ENCODE measurements around the gene DIS3L. TPM values are rescaled to one million over a fixed set of nuclear protein-coding genes. Genes with fewer than 3 reads are reported as not detected.

DIS3L gene
- total and polyA plus RNA-seq, 2 of the 13 experiments (the other 11 are each of a cell fraction or from before 2014, with no cell fraction given), result 21.0 to 50.5 TPM

DNA sequence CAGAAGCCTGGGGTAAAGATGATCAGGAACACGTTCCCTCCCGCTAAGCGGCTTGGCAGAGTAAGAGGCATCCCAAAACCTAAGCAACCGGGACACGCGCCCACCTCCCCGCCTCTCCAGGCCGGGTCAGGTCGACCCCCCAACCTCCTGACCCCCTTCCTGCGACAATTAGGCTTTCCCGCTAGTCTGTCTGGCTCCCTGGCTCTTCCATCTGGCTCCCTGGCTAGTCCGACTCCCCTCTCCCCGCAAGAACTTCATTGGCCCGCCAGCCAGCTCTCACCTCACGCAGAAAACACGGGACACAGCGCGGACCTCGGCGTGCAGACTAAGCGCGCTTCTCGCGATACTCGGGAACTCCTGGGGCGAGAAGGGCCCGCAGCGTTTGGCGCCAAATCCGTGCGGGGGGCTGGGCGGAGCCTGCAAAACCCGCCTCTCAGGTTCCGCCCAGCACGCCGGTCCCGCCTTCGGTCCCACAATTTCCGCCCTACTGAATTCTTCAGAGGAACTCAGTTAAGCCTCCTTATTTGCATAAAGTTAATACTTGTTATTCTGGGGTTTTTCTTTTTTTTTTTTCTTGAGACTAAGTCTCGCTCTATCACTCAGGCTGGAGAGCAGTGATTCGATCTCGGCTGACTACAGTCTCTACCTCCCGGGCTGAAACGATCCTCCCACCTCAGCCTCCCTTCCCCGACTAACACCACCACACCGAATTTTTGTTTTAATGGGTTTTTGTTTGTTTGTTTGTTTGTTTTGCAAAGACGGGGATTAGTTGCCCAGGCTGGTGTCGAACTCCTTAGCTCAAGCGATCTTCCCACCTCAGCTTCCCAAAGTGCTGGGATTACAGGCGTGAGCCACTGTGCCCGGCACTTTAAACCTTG lies 63.2 kb downstream of the DIS3L start, which contains the start of gene TIPIN (continued):
- TF ChIP-seq, protein P1, sequence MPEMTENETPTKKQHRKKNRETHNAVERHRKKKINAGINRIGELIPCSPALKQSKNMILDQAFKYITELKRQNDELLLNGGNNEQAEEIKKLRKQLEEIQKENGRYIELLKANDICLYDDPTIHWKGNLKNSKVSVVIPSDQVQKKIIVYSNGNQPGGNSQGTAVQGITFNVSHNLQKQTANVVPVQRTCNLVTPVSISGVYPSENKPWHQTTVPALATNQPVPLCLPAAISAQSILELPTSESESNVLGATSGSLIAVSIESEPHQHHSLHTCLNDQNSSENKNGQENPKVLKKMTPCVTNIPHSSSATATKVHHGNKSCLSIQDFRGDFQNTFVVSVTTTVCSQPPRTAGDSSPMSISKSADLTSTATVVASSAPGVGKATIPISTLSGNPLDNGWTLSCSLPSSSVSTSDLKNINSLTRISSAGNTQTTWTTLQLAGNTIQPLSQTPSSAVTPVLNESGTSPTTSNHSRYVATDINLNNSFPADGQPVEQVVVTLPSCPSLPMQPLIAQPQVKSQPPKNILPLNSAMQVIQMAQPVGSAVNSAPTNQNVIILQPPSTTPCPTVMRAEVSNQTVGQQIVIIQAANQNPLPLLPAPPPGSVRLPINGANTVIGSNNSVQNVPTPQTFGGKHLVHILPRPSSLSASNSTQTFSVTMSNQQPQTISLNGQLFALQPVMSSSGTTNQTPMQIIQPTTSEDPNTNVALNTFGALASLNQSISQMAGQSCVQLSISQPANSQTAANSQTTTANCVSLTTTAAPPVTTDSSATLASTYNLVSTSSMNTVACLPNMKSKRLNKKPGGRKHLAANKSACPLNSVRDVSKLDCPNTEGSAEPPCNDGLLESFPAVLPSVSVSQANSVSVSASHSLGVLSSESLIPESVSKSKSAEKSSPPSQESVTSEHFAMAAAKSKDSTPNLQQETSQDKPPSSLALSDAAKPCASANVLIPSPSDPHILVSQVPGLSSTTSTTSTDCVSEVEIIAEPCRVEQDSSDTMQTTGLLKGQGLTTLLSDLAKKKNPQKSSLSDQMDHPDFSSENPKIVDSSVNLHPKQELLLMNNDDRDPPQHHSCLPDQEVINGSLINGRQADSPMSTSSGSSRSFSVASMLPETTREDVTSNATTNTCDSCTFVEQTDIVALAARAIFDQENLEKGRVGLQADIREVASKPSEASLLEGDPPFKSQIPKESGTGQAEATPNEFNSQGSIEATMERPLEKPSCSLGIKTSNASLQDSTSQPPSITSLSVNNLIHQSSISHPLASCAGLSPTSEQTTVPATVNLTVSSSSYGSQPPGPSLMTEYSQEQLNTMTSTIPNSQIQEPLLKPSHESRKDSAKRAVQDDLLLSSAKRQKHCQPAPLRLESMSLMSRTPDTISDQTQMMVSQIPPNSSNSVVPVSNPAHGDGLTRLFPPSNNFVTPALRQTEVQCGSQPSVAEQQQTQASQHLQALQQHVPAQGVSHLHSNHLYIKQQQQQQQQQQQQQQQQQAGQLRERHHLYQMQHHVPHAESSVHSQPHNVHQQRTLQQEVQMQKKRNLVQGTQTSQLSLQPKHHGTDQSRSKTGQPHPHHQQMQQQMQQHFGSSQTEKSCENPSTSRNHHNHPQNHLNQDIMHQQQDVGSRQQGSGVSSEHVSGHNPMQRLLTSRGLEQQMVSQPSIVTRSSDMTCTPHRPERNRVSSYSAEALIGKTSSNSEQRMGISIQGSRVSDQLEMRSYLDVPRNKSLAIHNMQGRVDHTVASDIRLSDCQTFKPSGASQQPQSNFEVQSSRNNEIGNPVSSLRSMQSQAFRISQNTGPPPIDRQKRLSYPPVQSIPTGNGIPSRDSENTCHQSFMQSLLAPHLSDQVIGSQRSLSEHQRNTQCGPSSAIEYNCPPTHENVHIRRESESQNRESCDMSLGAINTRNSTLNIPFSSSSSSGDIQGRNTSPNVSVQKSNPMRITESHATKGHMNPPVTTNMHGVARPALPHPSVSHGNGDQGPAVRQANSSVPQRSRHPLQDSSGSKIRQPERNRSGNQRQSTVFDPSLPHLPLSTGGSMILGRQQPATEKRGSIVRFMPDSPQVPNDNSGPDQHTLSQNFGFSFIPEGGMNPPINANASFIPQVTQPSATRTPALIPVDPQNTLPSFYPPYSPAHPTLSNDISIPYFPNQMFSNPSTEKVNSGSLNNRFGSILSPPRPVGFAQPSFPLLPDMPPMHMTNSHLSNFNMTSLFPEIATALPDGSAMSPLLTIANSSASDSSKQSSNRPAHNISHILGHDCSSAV (CRISPR knock-in tag; IDR thresholded peaks at IDR 0.05; ENCODE audit: borderline replicate concordance), result no peak
- TF ChIP-seq, protein P2, sequence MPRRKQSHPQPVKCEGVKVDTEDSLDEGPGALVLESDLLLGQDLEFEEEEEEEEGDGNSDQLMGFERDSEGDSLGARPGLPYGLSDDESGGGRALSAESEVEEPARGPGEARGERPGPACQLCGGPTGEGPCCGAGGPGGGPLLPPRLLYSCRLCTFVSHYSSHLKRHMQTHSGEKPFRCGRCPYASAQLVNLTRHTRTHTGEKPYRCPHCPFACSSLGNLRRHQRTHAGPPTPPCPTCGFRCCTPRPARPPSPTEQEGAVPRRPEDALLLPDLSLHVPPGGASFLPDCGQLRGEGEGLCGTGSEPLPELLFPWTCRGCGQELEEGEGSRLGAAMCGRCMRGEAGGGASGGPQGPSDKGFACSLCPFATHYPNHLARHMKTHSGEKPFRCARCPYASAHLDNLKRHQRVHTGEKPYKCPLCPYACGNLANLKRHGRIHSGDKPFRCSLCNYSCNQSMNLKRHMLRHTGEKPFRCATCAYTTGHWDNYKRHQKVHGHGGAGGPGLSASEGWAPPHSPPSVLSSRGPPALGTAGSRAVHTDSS (CRISPR knock-in tag; conservative IDR thresholded peaks at IDR 0.05), result no peak
- TF ChIP-seq ZNF614 (CRISPR knock-in tag; IDR thresholded peaks at IDR 0.05; ENCODE audit: borderline replicate concordance), result no peak
- TF ChIP-seq, protein P3, sequence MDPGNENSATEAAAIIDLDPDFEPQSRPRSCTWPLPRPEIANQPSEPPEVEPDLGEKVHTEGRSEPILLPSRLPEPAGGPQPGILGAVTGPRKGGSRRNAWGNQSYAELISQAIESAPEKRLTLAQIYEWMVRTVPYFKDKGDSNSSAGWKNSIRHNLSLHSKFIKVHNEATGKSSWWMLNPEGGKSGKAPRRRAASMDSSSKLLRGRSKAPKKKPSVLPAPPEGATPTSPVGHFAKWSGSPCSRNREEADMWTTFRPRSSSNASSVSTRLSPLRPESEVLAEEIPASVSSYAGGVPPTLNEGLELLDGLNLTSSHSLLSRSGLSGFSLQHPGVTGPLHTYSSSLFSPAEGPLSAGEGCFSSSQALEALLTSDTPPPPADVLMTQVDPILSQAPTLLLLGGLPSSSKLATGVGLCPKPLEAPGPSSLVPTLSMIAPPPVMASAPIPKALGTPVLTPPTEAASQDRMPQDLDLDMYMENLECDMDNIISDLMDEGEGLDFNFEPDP (CRISPR knock-in tag; conservative IDR thresholded peaks at IDR 0.05), result no peak
- TF ChIP-seq, protein P4, sequence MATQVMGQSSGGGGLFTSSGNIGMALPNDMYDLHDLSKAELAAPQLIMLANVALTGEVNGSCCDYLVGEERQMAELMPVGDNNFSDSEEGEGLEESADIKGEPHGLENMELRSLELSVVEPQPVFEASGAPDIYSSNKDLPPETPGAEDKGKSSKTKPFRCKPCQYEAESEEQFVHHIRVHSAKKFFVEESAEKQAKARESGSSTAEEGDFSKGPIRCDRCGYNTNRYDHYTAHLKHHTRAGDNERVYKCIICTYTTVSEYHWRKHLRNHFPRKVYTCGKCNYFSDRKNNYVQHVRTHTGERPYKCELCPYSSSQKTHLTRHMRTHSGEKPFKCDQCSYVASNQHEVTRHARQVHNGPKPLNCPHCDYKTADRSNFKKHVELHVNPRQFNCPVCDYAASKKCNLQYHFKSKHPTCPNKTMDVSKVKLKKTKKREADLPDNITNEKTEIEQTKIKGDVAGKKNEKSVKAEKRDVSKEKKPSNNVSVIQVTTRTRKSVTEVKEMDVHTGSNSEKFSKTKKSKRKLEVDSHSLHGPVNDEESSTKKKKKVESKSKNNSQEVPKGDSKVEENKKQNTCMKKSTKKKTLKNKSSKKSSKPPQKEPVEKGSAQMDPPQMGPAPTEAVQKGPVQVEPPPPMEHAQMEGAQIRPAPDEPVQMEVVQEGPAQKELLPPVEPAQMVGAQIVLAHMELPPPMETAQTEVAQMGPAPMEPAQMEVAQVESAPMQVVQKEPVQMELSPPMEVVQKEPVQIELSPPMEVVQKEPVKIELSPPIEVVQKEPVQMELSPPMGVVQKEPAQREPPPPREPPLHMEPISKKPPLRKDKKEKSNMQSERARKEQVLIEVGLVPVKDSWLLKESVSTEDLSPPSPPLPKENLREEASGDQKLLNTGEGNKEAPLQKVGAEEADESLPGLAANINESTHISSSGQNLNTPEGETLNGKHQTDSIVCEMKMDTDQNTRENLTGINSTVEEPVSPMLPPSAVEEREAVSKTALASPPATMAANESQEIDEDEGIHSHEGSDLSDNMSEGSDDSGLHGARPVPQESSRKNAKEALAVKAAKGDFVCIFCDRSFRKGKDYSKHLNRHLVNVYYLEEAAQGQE (IDR thresholded peaks at IDR 0.05; ENCODE audit: borderline replicate concordance in 1 of 2, low read depth in 1 of 2, low read length in 2 of 2), result no peak
- TF ChIP-seq, protein P5, sequence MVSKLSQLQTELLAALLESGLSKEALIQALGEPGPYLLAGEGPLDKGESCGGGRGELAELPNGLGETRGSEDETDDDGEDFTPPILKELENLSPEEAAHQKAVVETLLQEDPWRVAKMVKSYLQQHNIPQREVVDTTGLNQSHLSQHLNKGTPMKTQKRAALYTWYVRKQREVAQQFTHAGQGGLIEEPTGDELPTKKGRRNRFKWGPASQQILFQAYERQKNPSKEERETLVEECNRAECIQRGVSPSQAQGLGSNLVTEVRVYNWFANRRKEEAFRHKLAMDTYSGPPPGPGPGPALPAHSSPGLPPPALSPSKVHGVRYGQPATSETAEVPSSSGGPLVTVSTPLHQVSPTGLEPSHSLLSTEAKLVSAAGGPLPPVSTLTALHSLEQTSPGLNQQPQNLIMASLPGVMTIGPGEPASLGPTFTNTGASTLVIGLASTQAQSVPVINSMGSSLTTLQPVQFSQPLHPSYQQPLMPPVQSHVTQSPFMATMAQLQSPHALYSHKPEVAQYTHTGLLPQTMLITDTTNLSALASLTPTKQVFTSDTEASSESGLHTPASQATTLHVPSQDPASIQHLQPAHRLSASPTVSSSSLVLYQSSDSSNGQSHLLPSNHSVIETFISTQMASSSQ (IDR thresholded peaks at IDR 0.05; ENCODE audit: low read depth), result no peak
- TF ChIP-seq, protein P5 (CRISPR knock-in tag; IDR thresholded peaks at IDR 0.05; ENCODE audit: borderline replicate concordance), result peak; percentile 77

Measured in HepG2 (cell line).